T-helper 17 cell (primary cell): ENCODE measurements around the gene TSPAN14. TPM values are rescaled to one million over a fixed set of nuclear protein-coding genes. Genes with fewer than 3 reads are reported as not detected.
"Not testable (repeated sequence)": the region's sequence is repeated elsewhere in the genome, so short reads cannot be mapped to it uniquely, and the experiment has no call there.

ENCODE experiments used
- ATAC-seq: fragments of 150-1000 bp; cut with Tn5 transposase; 2 replicates; pipeline ENCODE4 v1.10.0; 2021; ENCODE audit warnings: mild to moderate bottlenecking, moderate library complexity
- DNase-seq, 3 donors: peaks; one replicate each; pipeline versions ENCODE4 v3.0.0 to v3.0.0-alpha.2; 2020 to 2021
- H3K9me3 ChIP-seq: one replicate; pipeline ENCODE4 v1.7.0; 2013; ENCODE audit warnings: low read length, mild to moderate bottlenecking; ENCODE audit not compliant: control insufficient read depth, poor library complexity, severe bottlenecking
- H3K27ac Mint-ChIP-seq: one replicate; pipeline ENCODE4 v1.8.0; 2022; ENCODE audit warnings: mild to moderate bottlenecking, moderate library complexity, mixed read lengths
- H3K27me3 Mint-ChIP-seq: one replicate; pipeline ENCODE4 v1.8.0; 2022; ENCODE audit warnings: mixed read lengths
- H3K36me3 Mint-ChIP-seq: one replicate; pipeline ENCODE4 v1.8.0; 2022; ENCODE audit warnings: low read depth, mixed read lengths
- H3K4me1 Mint-ChIP-seq: one replicate; pipeline ENCODE4 v1.8.0; 2022; ENCODE audit warnings: mild to moderate bottlenecking, mixed read lengths
- H3K4me3 Mint-ChIP-seq: one replicate; pipeline ENCODE4 v1.8.0; 2022; ENCODE audit warnings: mild to moderate bottlenecking, moderate library complexity, mixed read lengths
- total RNA-seq, 4 donors: library from RNA in 2 of 4; stranded (reverse) in 2 of 4; gene quantifications; one replicate each; pipeline ENCODE4 v1.2.3 and lab custom pipeline; 2022 to 2026

Gene TSPAN14
- total RNA-seq, 2 donors from 2014 or later = 118 to 139 TPM

GRCh38 chr10:80413271-80413996 is 40.7 kb upstream of the TSPAN14 start:
- Mint-ChIP-seq H3K4me1 (peaks cover 14% of the 10 kb centered on the region), H3K36me3 (no peaks in the 10 kb centered on the region), H3K4me3 (no peak overlapping the region), H3K27ac (no peak overlapping the region), H3K27me3 (no peaks in the 10 kb centered on the region)
- no peak for ATAC-seq
- DNase-seq = no peak
- no peaks in the 10 kb centered on the region for H3K9me3 ChIP-seq

- Mint-ChIP-seq H3K4me3 (no peak overlapping the region), H3K36me3 (no peaks in the 10 kb centered on the region), H3K4me1 (peaks cover 14% of the 10 kb centered on the region), H3K27me3 (no peaks in the 10 kb centered on the region), H3K27ac (no peak overlapping the region)
- DNase-seq = no peak
- H3K9me3 ChIP-seq = no peaks in the 10 kb centered on the region
- no peak for ATAC-seq
Measured at GRCh38 chr10:80414142-80414895, 39.8 kb upstream of the TSPAN14 start.

GRCh38 chr10:80415734-80416478 is 38.2 kb upstream of the TSPAN14 start:
- Mint-ChIP-seq H3K36me3 (no peaks in the 10 kb centered on the region), H3K27ac (peak overlapping the region; percentile 49), H3K4me3 (no peak overlapping the region), H3K27me3 (no peaks in the 10 kb centered on the region), H3K4me1 (peaks cover 10% of the 10 kb centered on the region)
- DNase-seq (no peak), ATAC-seq (no peak)
- no peaks in the 10 kb centered on the region for H3K9me3 ChIP-seq

GRCh38 chr10:80416479-80417098 is 37.5 kb upstream of the TSPAN14 start:
- Mint-ChIP-seq H3K27ac (no peak overlapping the region), H3K36me3 (no peaks in the 10 kb centered on the region), H3K4me1 (peaks cover 9% of the 10 kb centered on the region), H3K4me3 (no peak overlapping the region), H3K27me3 (no peaks in the 10 kb centered on the region)
- no peak for DNase-seq
- ATAC-seq = no peak
- H3K9me3 ChIP-seq = no peaks in the 10 kb centered on the region

- not testable (repeated sequence) for H3K27ac Mint-ChIP-seq, DNase-seq, ATAC-seq, H3K4me3 Mint-ChIP-seq, H3K4me1 Mint-ChIP-seq, H3K36me3 Mint-ChIP-seq, H3K9me3 ChIP-seq, H3K27me3 Mint-ChIP-seq
Measured at GRCh38 chr10:80417256-80417655, 36.9 kb upstream of the TSPAN14 start.

GRCh38 chr10:80421050-80421706 is 32.9 kb upstream of the TSPAN14 start:
- ATAC-seq = no peak
- H3K9me3 ChIP-seq = no peaks in the 10 kb centered on the region
- Mint-ChIP-seq H3K36me3 (no peaks in the 10 kb centered on the region), H3K27ac (no peak overlapping the region), H3K4me1 (peaks cover 3% of the 10 kb centered on the region), H3K4me3 (no peak overlapping the region), H3K27me3 (no peaks in the 10 kb centered on the region)
- DNase-seq = no peak

- Mint-ChIP-seq H3K27ac (no peak overlapping the region), H3K27me3 (no peaks in the 10 kb centered on the region), H3K36me3 (no peaks in the 10 kb centered on the region), H3K4me3 (no peak overlapping the region), H3K4me1 (peaks cover 3% of the 10 kb centered on the region)
- DNase-seq (no peak), ATAC-seq (no peak)
- no peaks in the 10 kb centered on the region for H3K9me3 ChIP-seq
Measured at GRCh38 chr10:80421707-80422536, 32.2 kb upstream of the TSPAN14 start.

GRCh38 chr10:80425901-80426300 is 28.2 kb upstream of the TSPAN14 start:
- H3K27me3 Mint-ChIP-seq = no peaks in the 10 kb centered on the region
- no peaks in the 10 kb centered on the region for H3K9me3 ChIP-seq
- ATAC-seq = no peak
- DNase-seq = no peak
- H3K4me1 Mint-ChIP-seq = peaks cover 3% of the 10 kb centered on the region
- H3K36me3 Mint-ChIP-seq = peaks cover 2% of the 10 kb centered on the region
- H3K4me3 Mint-ChIP-seq = no peak overlapping the region
- no peak overlapping the region for H3K27ac Mint-ChIP-seq

- ATAC-seq (no peak), DNase-seq (no peak)
- Mint-ChIP-seq H3K4me1 (peaks cover 3% of the 10 kb centered on the region), H3K27ac (no peak overlapping the region), H3K4me3 (no peak overlapping the region), H3K36me3 (peaks cover 2% of the 10 kb centered on the region), H3K27me3 (no peaks in the 10 kb centered on the region)
- H3K9me3 ChIP-seq = no peaks in the 10 kb centered on the region
Measured at GRCh38 chr10:80427541-80427940, 26.6 kb upstream of the TSPAN14 start.

- no peaks in the 10 kb centered on the region for H3K27me3 Mint-ChIP-seq
- ATAC-seq (no peak), DNase-seq (no peak)
- H3K27ac Mint-ChIP-seq = no peak overlapping the region
- no peak overlapping the region for H3K4me3 Mint-ChIP-seq
- peaks cover 2% of the 10 kb centered on the region for H3K36me3 Mint-ChIP-seq
- H3K4me1 Mint-ChIP-seq = no peaks in the 10 kb centered on the region
- H3K9me3 ChIP-seq = no peaks in the 10 kb centered on the region
Measured at GRCh38 chr10:80429521-80429973, 24.6 kb upstream of the TSPAN14 start.

GRCh38 chr10:80433134-80433533 is 21.0 kb upstream of the TSPAN14 start:
- no peaks in the 10 kb centered on the region for H3K9me3 ChIP-seq
- Mint-ChIP-seq H3K36me3 (peaks cover 2% of the 10 kb centered on the region), H3K27ac (no peak overlapping the region), H3K27me3 (peaks cover 17% of the 10 kb centered on the region), H3K4me1 (peaks cover 3% of the 10 kb centered on the region), H3K4me3 (no peak overlapping the region)
- DNase-seq (no peak), ATAC-seq (no peak)
